ENCODE data around the gene CCDC142. TPM values are rescaled to one million over a fixed set of nuclear protein-coding genes. Genes with fewer than 3 reads are reported as not detected.

Gene CCDC142
- total and polyA plus RNA-seq, 2 experiments from 2014 or later: 5.1 to 12.3 TPM

DNA sequence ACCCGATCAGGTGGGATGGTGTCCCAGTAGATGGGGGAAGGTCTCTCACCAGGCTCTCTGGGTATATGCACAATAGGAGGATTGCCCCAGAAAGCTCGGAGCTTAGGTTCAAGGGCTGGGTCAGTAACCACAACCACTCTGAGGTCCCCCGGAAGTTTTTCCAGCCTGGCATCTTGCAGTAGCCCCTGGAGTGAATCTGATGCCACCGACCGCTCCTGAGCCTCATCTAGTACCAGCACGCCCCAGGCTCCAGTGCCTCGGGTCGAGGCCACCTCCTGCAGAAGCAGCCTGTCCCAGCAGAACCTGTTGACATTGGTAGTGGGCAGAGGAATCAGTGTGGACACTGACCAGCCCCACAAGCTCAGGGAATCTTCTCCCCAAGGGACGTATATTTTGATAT is 41.2 kb upstream of the CCDC142 start:
- Histone ChIP-seq H3K36me3 (ENCODE audit: insufficient read depth) (peaks cover 11% of the 10 kb centered on the region), H3K4me2 (no peak overlapping the region), H3K27me3 (ENCODE audit: insufficient read depth) (peaks cover 42% of the 10 kb centered on the region), H3K27ac (ENCODE audit: low read depth) (no peak overlapping the region), H3K79me2 (replicated peaks; ENCODE audit: insufficient read depth) (peaks cover 15% of the 10 kb centered on the region), H3F3A (replicated peaks; ENCODE audit: low read depth) (0 out of 2 replicates have a peak, but pooled peaks cover 10% of the 10 kb centered on the region), H4K20me1 (replicated peaks; ENCODE audit: insufficient read depth) (peaks cover 9% of the 10 kb centered on the region; the same call in 1 of the 2 replicates), H3K4me3 (no peak overlapping the region), H3K9me2 (ENCODE audit: insufficient read depth) (no peaks in the 10 kb centered on the region), H3K4me1 (ENCODE audit: insufficient read depth) (peaks cover 7% of the 10 kb centered on the region; the same call in 1 of the 2 replicates), H2AFZ (no peak overlapping the region)
- DNase-seq (ENCODE audit: low spot score) (no peak), ATAC-seq (no peak)
- no peak for TF ChIP-seq ZNF114 (CRISPR knock-in tag; IDR thresholded peaks at IDR 0.05)
- H3K4me1 Mint-ChIP-seq: peaks cover 13% of the 10 kb centered on the region
- H3K27me3 Mint-ChIP-seq (ENCODE audit: insufficient read depth, low read depth, poor library complexity): peaks cover 36% of the 10 kb centered on the region
- no peak overlapping the region for H3K4me3 Mint-ChIP-seq
- H3K9me3 Mint-ChIP-seq: no peaks in the 10 kb centered on the region
- peaks cover 29% of the 10 kb centered on the region for H3K36me3 Mint-ChIP-seq (ENCODE audit: low read depth)
- H3K27ac Mint-ChIP-seq: no peak overlapping the region

DNA sequence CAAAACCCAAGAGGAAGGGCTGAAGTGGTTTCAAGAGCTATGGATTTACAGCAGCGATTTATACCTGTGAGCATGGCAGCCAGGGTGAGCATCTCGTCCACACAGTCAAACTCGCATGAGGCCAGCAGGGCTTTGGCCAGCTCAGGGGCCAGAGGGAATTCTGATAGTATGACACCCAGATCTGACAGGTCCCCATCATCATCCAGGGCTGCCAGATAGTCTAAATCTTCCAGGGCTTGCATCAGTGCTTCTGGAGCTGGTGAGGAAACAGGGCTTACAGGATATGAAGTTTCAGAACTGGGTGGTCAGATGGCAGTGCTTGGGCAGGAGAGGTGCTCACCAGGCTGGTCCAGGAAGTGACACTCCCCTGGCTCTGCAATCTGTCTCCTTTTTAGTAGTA is 39.7 kb upstream of the CCDC142 start:
- H3K4me2 ChIP-seq: no peak overlapping the region
- H3K27ac ChIP-seq (ENCODE audit: low read depth): no peak overlapping the region
- peaks cover 5% of the 10 kb centered on the region; the same call in 1 of the 3 replicates for H3K4me1 Mint-ChIP-seq
- H3K9me2 ChIP-seq (ENCODE audit: insufficient read depth): no peaks in the 10 kb centered on the region
- no peak for DNase-seq (ENCODE audit: low spot score)
- H3K4me3 Mint-ChIP-seq: no peak overlapping the region
- peaks cover 11% of the 10 kb centered on the region for H3K36me3 ChIP-seq (ENCODE audit: insufficient read depth)
- 0 out of 2 replicates have a peak, but pooled peaks cover 5% of the 10 kb centered on the region for H3F3A ChIP-seq (replicated peaks; ENCODE audit: low read depth)
- no peaks in the 10 kb centered on the region; the same call in 2 of the 3 replicates for H3K9me3 Mint-ChIP-seq
- no peak overlapping the region for H2AFZ ChIP-seq
- no peak for ATAC-seq
- no peak overlapping the region for H3K27ac Mint-ChIP-seq
- H3K36me3 Mint-ChIP-seq (ENCODE audit: low read depth): peaks cover 15% of the 10 kb centered on the region
- H3K4me1 ChIP-seq (ENCODE audit: insufficient read depth): no peaks in the 10 kb centered on the region
- TF ChIP-seq NANOG (IDR thresholded peaks at IDR 0.05; ENCODE audit: borderline replicate concordance): no peak
- TF ChIP-seq, protein P1, sequence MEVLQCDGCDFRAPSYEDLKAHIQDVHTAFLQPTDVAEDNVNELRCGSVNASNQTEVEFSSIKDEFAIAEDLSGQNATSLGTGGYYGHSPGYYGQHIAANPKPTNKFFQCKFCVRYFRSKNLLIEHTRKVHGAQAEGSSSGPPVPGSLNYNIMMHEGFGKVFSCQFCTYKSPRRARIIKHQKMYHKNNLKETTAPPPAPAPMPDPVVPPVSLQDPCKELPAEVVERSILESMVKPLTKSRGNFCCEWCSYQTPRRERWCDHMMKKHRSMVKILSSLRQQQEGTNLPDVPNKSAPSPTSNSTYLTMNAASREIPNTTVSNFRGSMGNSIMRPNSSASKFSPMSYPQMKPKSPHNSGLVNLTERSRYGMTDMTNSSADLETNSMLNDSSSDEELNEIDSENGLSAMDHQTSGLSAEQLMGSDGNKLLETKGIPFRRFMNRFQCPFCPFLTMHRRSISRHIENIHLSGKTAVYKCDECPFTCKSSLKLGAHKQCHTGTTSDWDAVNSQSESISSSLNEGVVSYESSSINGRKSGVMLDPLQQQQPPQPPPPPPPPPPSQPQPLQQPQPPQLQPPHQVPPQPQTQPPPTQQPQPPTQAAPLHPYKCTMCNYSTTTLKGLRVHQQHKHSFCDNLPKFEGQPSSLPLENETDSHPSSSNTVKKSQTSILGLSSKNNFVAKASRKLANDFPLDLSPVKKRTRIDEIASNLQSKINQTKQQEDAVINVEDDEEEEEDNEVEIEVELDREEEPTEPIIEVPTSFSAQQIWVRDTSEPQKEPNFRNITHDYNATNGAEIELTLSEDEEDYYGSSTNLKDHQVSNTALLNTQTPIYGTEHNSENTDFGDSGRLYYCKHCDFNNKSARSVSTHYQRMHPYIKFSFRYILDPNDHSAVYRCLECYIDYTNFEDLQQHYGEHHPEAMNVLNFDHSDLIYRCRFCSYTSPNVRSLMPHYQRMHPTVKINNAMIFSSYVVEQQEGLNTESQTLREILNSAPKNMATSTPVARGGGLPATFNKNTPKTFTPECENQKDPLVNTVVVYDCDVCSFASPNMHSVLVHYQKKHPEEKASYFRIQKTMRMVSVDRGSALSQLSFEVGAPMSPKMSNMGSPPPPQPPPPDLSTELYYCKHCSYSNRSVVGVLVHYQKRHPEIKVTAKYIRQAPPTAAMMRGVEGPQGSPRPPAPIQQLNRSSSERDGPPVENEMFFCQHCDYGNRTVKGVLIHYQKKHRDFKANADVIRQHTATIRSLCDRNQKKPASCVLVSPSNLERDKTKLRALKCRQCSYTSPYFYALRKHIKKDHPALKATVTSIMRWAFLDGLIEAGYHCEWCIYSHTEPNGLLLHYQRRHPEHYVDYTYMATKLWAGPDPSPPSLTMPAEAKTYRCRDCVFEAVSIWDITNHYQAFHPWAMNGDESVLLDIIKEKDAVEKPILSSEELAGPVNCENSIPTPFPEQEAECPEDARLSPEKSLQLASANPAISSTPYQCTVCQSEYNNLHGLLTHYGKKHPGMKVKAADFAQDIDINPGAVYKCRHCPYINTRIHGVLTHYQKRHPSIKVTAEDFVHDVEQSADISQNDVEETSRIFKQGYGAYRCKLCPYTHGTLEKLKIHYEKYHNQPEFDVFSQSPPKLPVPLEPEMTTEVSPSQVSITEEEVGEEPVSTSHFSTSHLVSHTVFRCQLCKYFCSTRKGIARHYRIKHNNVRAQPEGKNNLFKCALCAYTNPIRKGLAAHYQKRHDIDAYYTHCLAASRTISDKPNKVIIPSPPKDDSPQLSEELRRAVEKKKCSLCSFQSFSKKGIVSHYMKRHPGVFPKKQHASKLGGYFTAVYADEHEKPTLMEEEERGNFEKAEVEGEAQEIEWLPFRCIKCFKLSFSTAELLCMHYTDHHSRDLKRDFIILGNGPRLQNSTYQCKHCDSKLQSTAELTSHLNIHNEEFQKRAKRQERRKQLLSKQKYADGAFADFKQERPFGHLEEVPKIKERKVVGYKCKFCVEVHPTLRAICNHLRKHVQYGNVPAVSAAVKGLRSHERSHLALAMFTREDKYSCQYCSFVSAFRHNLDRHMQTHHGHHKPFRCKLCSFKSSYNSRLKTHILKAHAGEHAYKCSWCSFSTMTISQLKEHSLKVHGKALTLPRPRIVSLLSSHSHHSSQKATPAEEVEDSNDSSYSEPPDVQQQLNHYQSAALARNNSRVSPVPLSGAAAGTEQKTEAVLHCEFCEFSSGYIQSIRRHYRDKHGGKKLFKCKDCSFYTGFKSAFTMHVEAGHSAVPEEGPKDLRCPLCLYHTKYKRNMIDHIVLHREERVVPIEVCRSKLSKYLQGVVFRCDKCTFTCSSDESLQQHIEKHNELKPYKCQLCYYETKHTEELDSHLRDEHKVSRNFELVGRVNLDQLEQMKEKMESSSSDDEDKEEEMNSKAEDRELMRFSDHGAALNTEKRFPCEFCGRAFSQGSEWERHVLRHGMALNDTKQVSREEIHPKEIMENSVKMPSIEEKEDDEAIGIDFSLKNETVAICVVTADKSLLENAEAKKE (CRISPR knock-in tag; IDR thresholded peaks at IDR 0.05): no peak
- no peak for TF ChIP-seq STAT1 (IDR thresholded peaks at IDR 0.05; ENCODE audit: unreplicated experiment)
- no peak for TF ChIP-seq POLR2AphosphoS5 (IDR thresholded peaks at IDR 0.05; ENCODE audit: low read depth)
- H3K79me2 ChIP-seq (replicated peaks; ENCODE audit: insufficient read depth): 0 out of 2 replicates have a peak, but pooled peaks cover under 1% of the 10 kb centered on the region
- peaks cover 48% of the 10 kb centered on the region for H3K27me3 Mint-ChIP-seq (ENCODE audit: insufficient read depth, low read depth, poor library complexity)
- H4K20me1 ChIP-seq (replicated peaks; ENCODE audit: insufficient read depth): peaks cover 4% of the 10 kb centered on the region; the same call in 1 of the 2 replicates
- H3K27me3 ChIP-seq (ENCODE audit: insufficient read depth): peaks cover 57% of the 10 kb centered on the region
- no peak overlapping the region for H3K4me3 ChIP-seq

Measured in GM23338 (cell line).